GM23248 (cell line): ENCODE data around the gene GDF11. TPM values are rescaled to one million over a fixed set of nuclear protein-coding genes. Genes with fewer than 3 reads are reported as not detected.

Experiments used
- DNase-seq: peaks from one replicate; pipeline ENCODE4 v3.0.0-alpha.2; 2015
- H2AFZ ChIP-seq: fragments of 200-600 bp; sonication (generic); 2 replicates; pipeline ENCODE4 v1.6.1; 2016; ENCODE audit warnings: antibody characterized with exemption
- H3F3A ChIP-seq: fragments of 200-600 bp; sonication (generic); 2 replicates; pipeline ENCODE4 v1.6.1; 2016; ENCODE audit warnings: mild to moderate bottlenecking, antibody characterized with exemption, mixed run types; ENCODE audit not compliant: insufficient read depth
- H3K27ac ChIP-seq: fragments of 200-600 bp; sonication (generic); 2 replicates; pipeline ENCODE4 v1.5.1; 2016; ENCODE audit warnings: mild to moderate bottlenecking
- H3K27me3 ChIP-seq: fragments of 200-600 bp; sonication (generic); replicated peaks from 2 replicates; pipeline ENCODE4 v1.6.1; 2016; ENCODE audit warnings: mild to moderate bottlenecking; ENCODE audit not compliant: insufficient read depth
- H3K36me3 ChIP-seq: fragments of 200-600 bp; sonication (generic); 2 replicates; pipeline ENCODE4 v1.6.1; 2016; ENCODE audit warnings: low read depth, mild to moderate bottlenecking
- H3K4me1 ChIP-seq: fragments of 200-600 bp; sonication (generic); 2 replicates; pipeline ENCODE4 v1.6.1; 2016; ENCODE audit warnings: mild to moderate bottlenecking; ENCODE audit not compliant: insufficient read depth
- H3K4me2 ChIP-seq: fragments of 200-600 bp; sonication (generic); one replicate; pipeline ENCODE4 v1.6.1; 2016; ENCODE audit warnings: mild to moderate bottlenecking; ENCODE audit not compliant: unreplicated experiment
- H3K4me3 ChIP-seq: fragments of 200-600 bp; sonication (generic); 2 replicates; pipeline ENCODE4 v1.5.1; 2016; ENCODE audit warnings: mild to moderate bottlenecking
- H3K79me2 ChIP-seq: fragments of 200-600 bp; sonication (generic); 2 replicates; pipeline ENCODE4 v1.6.1; 2016; ENCODE audit warnings: mild to moderate bottlenecking; ENCODE audit not compliant: insufficient read depth
- H3K9ac ChIP-seq: fragments of 200-600 bp; sonication (generic); 2 replicates; pipeline ENCODE4 v1.6.1; 2016; ENCODE audit warnings: mild to moderate bottlenecking
- H3K9me2 ChIP-seq: fragments of 200-600 bp; sonication (generic); 2 replicates; pipeline ENCODE4 v1.6.1; 2016; ENCODE audit warnings: mixed run types, mild to moderate bottlenecking, moderate library complexity; ENCODE audit not compliant: insufficient read depth
- H3K9me3 ChIP-seq: fragments of 200-600 bp; sonication (generic); one replicate; pipeline ENCODE4 v1.6.1; 2017; ENCODE audit warnings: low read depth
- H4K20me1 ChIP-seq: fragments of 200-600 bp; sonication (generic); 2 replicates; pipeline ENCODE4 v1.6.0; 2016; ENCODE audit not compliant: insufficient read depth
- EZH2 ChIP-seq: fragments of 200-600 bp; sonication (generic); IDR thresholded peaks from 2 replicates; pipeline ENCODE4 v1.6.1; 2018; ENCODE audit warnings: antibody characterized with exemption, mild to moderate bottlenecking; ENCODE audit not compliant: insufficient read depth, poor library complexity, severe bottlenecking
- EZH2phosphoT487 ChIP-seq: fragments of 200-600 bp; sonication (generic); IDR thresholded peaks from 2 replicates; pipeline ENCODE4 v1.6.1; 2018; ENCODE audit warnings: antibody characterized with exemption, moderate library complexity, mild to moderate bottlenecking, low read depth; ENCODE audit not compliant: insufficient read depth
- WGBS, 2 experiments: methylation state at CpG; one replicate each; pipeline ENCODE4 v1.1.6; 2015 to 2017; ENCODE audit warnings: low lambda C conversion rate in 2 of 2, low coverage in 1 of 2; ENCODE audit errors: missing lambda C conversion rate in 2 of 2; 5-methylcytosine and 5-hydroxymethylcytosine counted together
- in situ Hi-C: fragments of 300-500 bp; cut with MboI; formaldehyde crosslinking; loops from 2 replicates; pipeline ENCODE4 v1.15.0; 2020
- polyA plus RNA-seq: library from polyadenylated mRNA; unstranded; fragments of >200 nt; fragmentation: Nextera tagmentation; extraction: Ambion mirVana; gene quantifications from 2 replicates; pipeline ENCODE4 v1.2.1, GENCODE V29; 2016
- total RNA-seq: library from RNA; depleted of rRNA; stranded (reverse); fragments of >200 nt; shearing (Covaris generic); gene quantifications from 2 replicates; pipeline ENCODE4 v1.2.3, GENCODE V29; 2014; rRNA removed

The GDF11 gene
- total RNA-seq (2.1 and 9.9 TPM in 2 replicates), polyA plus RNA-seq (0.56 and 0.67 TPM in 2 replicates)

GRCh38 chr12:55742719-55743405 is at the start of gene GDF11:
Gene GDF11, plus strand, starts transcription at chr12:55743122. Its CDS starts 195 bp downstream, at chr12:55743317.
- Histone ChIP-seq H3K27ac (peak within 1 kb of the TSS; percentile 8; the same call in 1 of the 2 replicates), H2AFZ (peak within 1 kb of the TSS; percentile 99), H3K9me2 (no peaks in the 10 kb centered on the region), H3K9ac (peak within 1 kb of the TSS; percentile 70), H3K4me3 (peak within 1 kb of the TSS; percentile 96), H3F3A (peaks cover 22% of the 10 kb centered on the region), H3K4me2 (peak within 1 kb of the TSS; percentile 98), H3K4me1 (peaks cover 36% of the 10 kb centered on the region), H3K27me3 (no peaks in the 10 kb centered on the region), H4K20me1 (no peaks in the 10 kb centered on the region), H3K79me2 (0 out of 2 replicates have a peak, but pooled peaks cover 3% of the 10 kb centered on the region), H3K36me3 (no peaks in the 10 kb centered on the region), H3K9me3 (no peaks in the 10 kb centered on the region)
- no peak for TF ChIP-seq EZH2
- TF ChIP-seq EZH2phosphoT487: no peak
- 0 to 2% methylated on average over 15 to 44 of the region's 53 CpGs for WGBS, 2 experiments
- peak; percentile 90 for DNase-seq
- in situ Hi-C loops: no loop called here

GRCh38 chr12:55693323-55694187 is 49.4 kb upstream of the GDF11 start:
- no peaks in the 10 kb centered on the region for H3F3A ChIP-seq
- no peak overlapping the region for H3K4me2 ChIP-seq
- H4K20me1 ChIP-seq: no peaks in the 10 kb centered on the region
- no peaks in the 10 kb centered on the region for H3K36me3 ChIP-seq
- no peak overlapping the region for H3K4me3 ChIP-seq
- no peak for TF ChIP-seq EZH2
- no peak for TF ChIP-seq EZH2phosphoT487
- in situ Hi-C loops: no loop called here
- H2AFZ ChIP-seq: no peak overlapping the region
- H3K9me2 ChIP-seq: no peaks in the 10 kb centered on the region
- 82 to 86% methylated on average over 7 of the region's 7 CpGs for WGBS, 2 experiments
- no peaks in the 10 kb centered on the region for H3K27me3 ChIP-seq
- no peaks in the 10 kb centered on the region for H3K79me2 ChIP-seq
- H3K27ac ChIP-seq: no peak overlapping the region
- DNase-seq: no peak
- H3K4me1 ChIP-seq: no peaks in the 10 kb centered on the region
- no peak overlapping the region for H3K9ac ChIP-seq
- H3K9me3 ChIP-seq: no peaks in the 10 kb centered on the region

GRCh38 chr12:55694188-55694515 is 48.8 kb upstream of the GDF11 start:
- Histone ChIP-seq H3F3A (no peaks in the 10 kb centered on the region), H4K20me1 (no peaks in the 10 kb centered on the region), H3K4me2 (no peak overlapping the region), H3K36me3 (no peaks in the 10 kb centered on the region), H3K27me3 (no peaks in the 10 kb centered on the region), H3K9me2 (no peaks in the 10 kb centered on the region), H3K4me3 (no peak overlapping the region), H3K9me3 (no peaks in the 10 kb centered on the region), H3K79me2 (no peaks in the 10 kb centered on the region), H3K9ac (no peak overlapping the region), H2AFZ (no peak overlapping the region), H3K4me1 (no peaks in the 10 kb centered on the region), H3K27ac (no peak overlapping the region)
- in situ Hi-C loops: no loop called here
- WGBS, 2 experiments: 87 to 94% methylated on average over 7 of the region's 7 CpGs
- TF ChIP-seq EZH2 (no peak), EZH2phosphoT487 (no peak)
- DNase-seq: no peak

GRCh38 chr12:55694651-55695050 is 48.3 kb upstream of the GDF11 start:
- TF ChIP-seq EZH2phosphoT487: no peak
- TF ChIP-seq EZH2: no peak
- H3K4me3 ChIP-seq: no peak overlapping the region
- H4K20me1 ChIP-seq: no peaks in the 10 kb centered on the region
- H3K27me3 ChIP-seq: no peaks in the 10 kb centered on the region
- no peaks in the 10 kb centered on the region for H3F3A ChIP-seq
- no peaks in the 10 kb centered on the region for H3K79me2 ChIP-seq
- H2AFZ ChIP-seq: no peak overlapping the region
- DNase-seq: no peak
- H3K9ac ChIP-seq: no peak overlapping the region
- WGBS, 2 experiments: 78 to 83% methylated on average over 4 of the region's 4 CpGs
- in situ Hi-C loops: no loop called here
- H3K4me2 ChIP-seq: no peak overlapping the region
- H3K9me3 ChIP-seq: no peaks in the 10 kb centered on the region
- H3K4me1 ChIP-seq: no peaks in the 10 kb centered on the region
- H3K9me2 ChIP-seq: no peaks in the 10 kb centered on the region
- no peaks in the 10 kb centered on the region for H3K36me3 ChIP-seq
- H3K27ac ChIP-seq: no peak overlapping the region
